K562 (cell line): ENCODE measurements around the gene ATOH8. TPM values are rescaled to one million over a fixed set of nuclear protein-coding genes. Genes with fewer than 3 reads are reported as not detected.
A peak's percentile ranks its signal among the peaks of the same experiment; 100 is the strongest.

ENCODE experiments used
- ATAC-seq: fragments of 200-7000 bp; cut with Tn5 transposase; 3 replicates; pipeline ENCODE4 v1.9.1; 2020; ENCODE audit warnings: moderate library complexity
- BruUV-seq: library from RNA; stranded (reverse); fragments of 400-500 nt; replicated peaks from 2 replicates; lab custom pipeline; 2021; lab: Mats Ljungman, UMichigan
- CTCF ChIA-PET: fragments of 300-600 bp; formaldehyde crosslinking; extraction: SDS; loops from one replicate; lab custom pipeline; 2021; ENCODE audit warnings: low intra/inter-chr PET ratio; lab: Yijun Ruan, JAX
- POLR2A ChIA-PET: fragments of 300-600, 350-650 bp; sonication (Branson Sonifier 250); formaldehyde crosslinking; extraction: SDS; loops from one replicate; lab custom pipeline; 2021; ENCODE audit warnings: antibody characterized with exemption, inconsistent platforms; lab: Yijun Ruan, JAX
- DNase-seq, 4 experiments: peaks; one replicate each; pipeline versions ENCODE4 v3.0.0 to v3.0.0-alpha.2; 2011 to 2018; ENCODE audit warnings: low spot score in 3 of 4, mixed read lengths in 3 of 4; ENCODE audit errors: extremely low read depth in 1 of 4
- FAIRE-seq: peaks from 2 replicates; lab custom pipeline; 2011; peaks lifted over from hg19 to GRCh38; lab: Jason Lieb, UNC
- H2AFZ ChIP-seq: 2 replicates; pipeline ENCODE4 v1.6.0; 2011; ENCODE audit warnings: low read depth, low read length, control low read depth, inconsistent platforms
- H3K27ac ChIP-seq: fragments of 200-600 bp; 3 replicates; pipeline ENCODE4 v1.8.0; 2011; ENCODE audit warnings: low read depth, mild to moderate bottlenecking, control low read depth, inconsistent platforms, low read length, moderate library complexity, mixed read lengths; ENCODE audit errors: extremely low read depth
- H3K27me3 ChIP-seq, 2 experiments: fragments of 300-600 bp in 1 of 2; 2 replicates in 1 of 2; 3 replicates in 1 of 2; pipeline versions ENCODE4 v1.6.0 to v1.8.0; 2011; ENCODE audit warnings: inconsistent platforms in 2 of 2, low read length in 2 of 2, mild to moderate bottlenecking in 1 of 2, mixed read lengths in 1 of 2, moderate library complexity in 1 of 2; ENCODE audit not compliant: control insufficient read depth in 2 of 2, insufficient read depth in 2 of 2
- H3K36me3 ChIP-seq: fragments of 300-600 bp; 3 replicates; pipeline ENCODE4 v1.8.0; 2011; ENCODE audit warnings: mild to moderate bottlenecking, low read length, inconsistent platforms; ENCODE audit not compliant: control insufficient read depth, insufficient read depth
- H3K4me1 ChIP-seq, 2 experiments: fragments of 200-600 bp in 1 of 2; replicated peaks in 1 of 2; 2 replicates in 1 of 2; 3 replicates in 1 of 2; pipeline versions ENCODE4 v1.5.1 to v1.8.0; 2011; ENCODE audit warnings: inconsistent platforms in 2 of 2, low read length in 2 of 2, mild to moderate bottlenecking in 1 of 2, mixed read lengths in 1 of 2, moderate library complexity in 1 of 2; ENCODE audit not compliant: control insufficient read depth in 2 of 2, insufficient read depth in 2 of 2
- H3K4me2 ChIP-seq: 2 replicates; pipeline ENCODE4 v1.6.1; 2011; ENCODE audit warnings: low read length, control low read depth, inconsistent platforms, mixed read lengths; ENCODE audit not compliant: insufficient read depth
- H3K4me3 ChIP-seq: fragments of 200-600 bp; sonication (generic), shearing (Covaris generic); 2 replicates; pipeline ENCODE4 v1.5.1; 2016; ENCODE audit warnings: control low read depth, inconsistent platforms
- H3K79me2 ChIP-seq: fragments of 200-600 bp; 3 replicates; pipeline ENCODE4 v1.8.0; 2011; ENCODE audit warnings: low read length, inconsistent platforms; ENCODE audit not compliant: control insufficient read depth, insufficient read depth
- H3K9ac ChIP-seq, 2 experiments: 2 replicates each; pipeline versions ENCODE4 v1.6.0 to v1.6.1; 2011; ENCODE audit warnings: low read depth in 2 of 2, low read length in 2 of 2, control low read depth in 1 of 2, inconsistent platforms in 1 of 2, mild to moderate bottlenecking in 1 of 2, mixed read lengths in 1 of 2; ENCODE audit not compliant: insufficient read depth in 1 of 2
- H3K9me1 ChIP-seq: one replicate; pipeline ENCODE4 v1.6.0; 2011; ENCODE audit warnings: inconsistent platforms, mild to moderate bottlenecking, low read length, moderate library complexity; ENCODE audit not compliant: control insufficient read depth, insufficient read depth
- H3K9me3 ChIP-seq: replicated peaks from 2 replicates; pipeline ENCODE4 v1.5.1; 2011; ENCODE audit warnings: low read depth, low read length, inconsistent platforms; ENCODE audit not compliant: control insufficient read depth, insufficient read depth
- H4K20me1 ChIP-seq: replicated peaks from 2 replicates; pipeline ENCODE4 v1.6.1; 2011; ENCODE audit warnings: low read length, inconsistent platforms, mixed read lengths; ENCODE audit not compliant: control insufficient read depth, insufficient read depth
- IRF9 ChIP-seq: fragments of 450-650 bp; IDR thresholded peaks from 2 replicates; pipeline ENCODE4 v1.6.1; 2016; ENCODE audit warnings: missing biosample characterization, missing genetic modification characterization
- MAFK ChIP-seq: IDR thresholded peaks from 2 replicates; pipeline ENCODE4 v1.6.1; 2011; ENCODE audit warnings: low read length, improper control_type of control experiment
- PHF20 ChIP-seq: fragments of 450-650 bp; IDR thresholded peaks from 2 replicates; pipeline ENCODE4 v1.6.1; 2018; ENCODE audit not compliant: partially characterized antibody
- SRF ChIP-seq, 2 experiments: fragments of 250-450, 450-650 bp in 1 of 2; sonication (Bioruptor Pico) in 1 of 2; sonication (generic) in 1 of 2; formaldehyde crosslinking; IDR thresholded peaks; 2 replicates each; pipeline versions ENCODE4 v1.5.0 to v1.5.1; 2020 to 2022; ENCODE audit warnings: mild to moderate bottlenecking in 1 of 2, missing genetic modification reagents in 1 of 2
- ZFP36 ChIP-seq: fragments of 150-350 bp; IDR thresholded peaks from 2 replicates; pipeline ENCODE4 v1.6.1; 2018; ENCODE audit warnings: low read length, low read depth; ENCODE audit not compliant: partially characterized antibody
- ZNF57 ChIP-seq: fragments of 450-650 bp; formaldehyde crosslinking; IDR thresholded peaks from 2 replicates; pipeline ENCODE4 v1.4.0; 2020; ENCODE audit warnings: mild to moderate bottlenecking, moderate library complexity
- WGBS: fragments of 100-300 bp; shearing (Covaris generic); methylation state at CpG from one replicate; pipeline ENCODE4 v1.1.6; 2016; ENCODE audit warnings: low coverage, mixed read lengths; ENCODE audit not compliant: insufficient coverage; ENCODE audit errors: missing lambda C conversion rate; 5-methylcytosine and 5-hydroxymethylcytosine counted together
- in situ Hi-C: fragments of 300-500 bp; cut with MboI; formaldehyde crosslinking; loops from 4 replicates; pipeline ENCODE4 v1.15.0; 2018; ENCODE audit warnings: inconsistent platforms, mixed read lengths
- intact Hi-C: fragments of 100-400 bp; cut with micrococcal nuclease; formaldehyde crosslinking; loops from 2 replicates; pipeline ENCODE4 v1.14.2; 2022
- polyA plus RNA-seq, 8 experiments: library from polyadenylated mRNA; depleted of rRNA in 4 of 8; stranded (reverse) in 5 of 8; unstranded in 3 of 8; fragments of >200 nt; fragmentation: Nextera tagmentation in 2 of 8; fragmentation: Illumina TruSeq in 1 of 8; extraction: Ambion mirVana in 2 of 8; extraction: Trizol in 1 of 8; gene quantifications; 2 replicates each; pipeline versions ENCODE4 v1.2.1 to v1.2.3, GENCODE V29; 2011 to 2014; ENCODE audit warnings: inconsistent platforms in 1 of 8, missing spikeins in 1 of 8
- total RNA-seq, 7 experiments: library from RNA; depleted of rRNA in 6 of 7; stranded (reverse); fragments of >200 nt in 6 of 7; fragmentation: Illumina TruSeq in 2 of 7; extraction: Trizol in 2 of 7; gene quantifications; 2 replicates each; pipeline versions ENCODE4 v1.2.1 to v1.2.3, GENCODE V29; 2011 to 2021; ENCODE audit warnings: low replicate concordance in 1 of 7

The ATOH8 gene
- total and polyA plus RNA-seq, 9 of the 15 experiments (the other 6 are each of a cell fraction or from before 2014, with no cell fraction given): not detected

- Histone ChIP-seq H3K27ac (no peak overlapping the region), H3K9ac (no peak overlapping the region), H3K4me3 (no peak overlapping the region), H3K27me3 (peaks cover 17 to 30% of the 10 kb centered on the region in 2 experiments; a peak in 4 of 5 replicates), H3K9me3 (no peaks in the 10 kb centered on the region), H3K4me2 (no peak overlapping the region), H3K9me1 (no peaks in the 10 kb centered on the region), H3K79me2 (no peaks in the 10 kb centered on the region), H3K36me3 (no peaks in the 10 kb centered on the region), H3K4me1 (peaks cover 7 to 8% of the 10 kb centered on the region in 2 experiments; a peak in 4 of 5 replicates), H2AFZ (no peak overlapping the region), H4K20me1 (no peaks in the 10 kb centered on the region)
- 0% methylated on average over 5 of the region's 5 CpGs for WGBS
- ChIA-PET CTCF (interaction anchor here (0.6 kb wide), 1 partner anchor 179 kb away, joined by 4 read pairs; no protein-coding TSS in a partner anchor), POLR2A (interaction anchor here (0.6 kb wide), 1 partner anchor 117 kb away, joined by 3 read pairs; no protein-coding TSS in a partner anchor)
- no peak for DNase-seq
- no peak for FAIRE-seq
- intact Hi-C loops: loop anchor here (10.0 kb wide), 1 partner anchor 402 kb away; no protein-coding TSS in a partner anchor
- BruUV-seq: no TSS peak
- in situ Hi-C loops: loop anchor here (10.0 kb wide), 1 partner anchor 552 kb away; no protein-coding TSS in a partner anchor
- ATAC-seq: no peak
- TF ChIP-seq SRF (CRISPR knock-in tag; IDR thresholded peaks at IDR 0.05) (no peak), MAFK (no peak), ZFP36 (peak; percentile 20)
Observed at GRCh38 chr2:85822766-85823165, 69.0 kb downstream of the ATOH8 start.

GRCh38 chr2:85823951-85824350 is 70.2 kb downstream of the ATOH8 start:
- Histone ChIP-seq H3K36me3 (no peaks in the 10 kb centered on the region), H3K27me3 (peaks cover 15 to 20% of the 10 kb centered on the region in 2 experiments; a peak in 4 of 5 replicates), H2AFZ (no peak overlapping the region), H3K9ac (no peak overlapping the region), H3K79me2 (no peaks in the 10 kb centered on the region), H3K4me1 (peaks cover 7 to 8% of the 10 kb centered on the region in 2 experiments; a peak in 4 of 5 replicates), H3K9me1 (no peaks in the 10 kb centered on the region), H3K27ac (no peak overlapping the region), H3K4me2 (no peak overlapping the region), H3K9me3 (no peaks in the 10 kb centered on the region), H3K4me3 (no peak overlapping the region), H4K20me1 (no peaks in the 10 kb centered on the region)
- DNase-seq (no peak), ATAC-seq (no peak), FAIRE-seq (no peak)
- intact Hi-C loops: loop anchor here (10.0 kb wide), 1 partner anchor 401 kb away; no protein-coding TSS in a partner anchor
- no peak for TF ChIP-seq ZNF57
- no peak for TF ChIP-seq IRF9 (tag)
- no peak for TF ChIP-seq PHF20
- in situ Hi-C loops: loop anchor here (10.0 kb wide), 1 partner anchor 551 kb away; no protein-coding TSS in a partner anchor
- no TSS peak for BruUV-seq
- ChIA-PET POLR2A (interaction anchor here (0.7 kb wide), 1 partner anchor 75 kb away, joined by 3 read pairs; no protein-coding TSS in a partner anchor), CTCF (no interaction called here)
- WGBS: 0% methylated on average over 2 of the region's 2 CpGs
